ENCODE measurements around the gene EPOP. TPM values are rescaled to one million over a fixed set of nuclear protein-coding genes. Genes with fewer than 3 reads are reported as not detected.

EPOP gene
- total RNA-seq, 2 donors from 2014 or later: 1.1 to 1.8 TPM

DNA sequence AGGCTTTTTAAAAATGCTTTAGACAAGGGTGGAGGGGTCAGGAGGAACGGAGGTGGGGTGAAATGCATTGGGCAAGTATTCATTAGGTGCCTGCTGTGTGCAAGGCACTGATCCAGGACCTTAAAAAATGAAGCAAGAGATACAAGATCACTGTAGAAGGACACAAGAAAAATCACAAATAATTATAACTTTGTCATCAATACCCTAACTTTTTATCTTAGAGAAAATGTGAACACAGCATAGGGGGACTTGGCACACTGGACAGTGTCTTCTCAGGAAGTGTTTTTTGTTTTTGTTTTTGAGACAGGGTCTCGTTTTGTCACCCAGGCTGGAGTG is 7.0 kb downstream of the EPOP start:
- DNase-seq: no peak
- Histone ChIP-seq H3K9ac (ENCODE audit: low read depth in 2 of 2, low read length in 2 of 2) (no peak overlapping the region), H3K27ac (no peak overlapping the region), H3K27me3 (peaks cover 31% of the 10 kb centered on the region), H3K4me1 (no peaks in the 10 kb centered on the region), H3K36me3 (no peaks in the 10 kb centered on the region), H3K4me3 (no peak overlapping the region), H3K9me3 (no peaks in the 10 kb centered on the region)
- intact Hi-C loops (cut with DNase I): loop anchor here (5.0 to 10.0 kb wide), 3 partner anchors 83 to 175 kb away; no protein-coding TSS in a partner anchor
- TF ChIP-seq, protein P1, sequence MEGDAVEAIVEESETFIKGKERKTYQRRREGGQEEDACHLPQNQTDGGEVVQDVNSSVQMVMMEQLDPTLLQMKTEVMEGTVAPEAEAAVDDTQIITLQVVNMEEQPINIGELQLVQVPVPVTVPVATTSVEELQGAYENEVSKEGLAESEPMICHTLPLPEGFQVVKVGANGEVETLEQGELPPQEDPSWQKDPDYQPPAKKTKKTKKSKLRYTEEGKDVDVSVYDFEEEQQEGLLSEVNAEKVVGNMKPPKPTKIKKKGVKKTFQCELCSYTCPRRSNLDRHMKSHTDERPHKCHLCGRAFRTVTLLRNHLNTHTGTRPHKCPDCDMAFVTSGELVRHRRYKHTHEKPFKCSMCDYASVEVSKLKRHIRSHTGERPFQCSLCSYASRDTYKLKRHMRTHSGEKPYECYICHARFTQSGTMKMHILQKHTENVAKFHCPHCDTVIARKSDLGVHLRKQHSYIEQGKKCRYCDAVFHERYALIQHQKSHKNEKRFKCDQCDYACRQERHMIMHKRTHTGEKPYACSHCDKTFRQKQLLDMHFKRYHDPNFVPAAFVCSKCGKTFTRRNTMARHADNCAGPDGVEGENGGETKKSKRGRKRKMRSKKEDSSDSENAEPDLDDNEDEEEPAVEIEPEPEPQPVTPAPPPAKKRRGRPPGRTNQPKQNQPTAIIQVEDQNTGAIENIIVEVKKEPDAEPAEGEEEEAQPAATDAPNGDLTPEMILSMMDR (IDR thresholded peaks at IDR 0.05): peak; percentile 38

DNA sequence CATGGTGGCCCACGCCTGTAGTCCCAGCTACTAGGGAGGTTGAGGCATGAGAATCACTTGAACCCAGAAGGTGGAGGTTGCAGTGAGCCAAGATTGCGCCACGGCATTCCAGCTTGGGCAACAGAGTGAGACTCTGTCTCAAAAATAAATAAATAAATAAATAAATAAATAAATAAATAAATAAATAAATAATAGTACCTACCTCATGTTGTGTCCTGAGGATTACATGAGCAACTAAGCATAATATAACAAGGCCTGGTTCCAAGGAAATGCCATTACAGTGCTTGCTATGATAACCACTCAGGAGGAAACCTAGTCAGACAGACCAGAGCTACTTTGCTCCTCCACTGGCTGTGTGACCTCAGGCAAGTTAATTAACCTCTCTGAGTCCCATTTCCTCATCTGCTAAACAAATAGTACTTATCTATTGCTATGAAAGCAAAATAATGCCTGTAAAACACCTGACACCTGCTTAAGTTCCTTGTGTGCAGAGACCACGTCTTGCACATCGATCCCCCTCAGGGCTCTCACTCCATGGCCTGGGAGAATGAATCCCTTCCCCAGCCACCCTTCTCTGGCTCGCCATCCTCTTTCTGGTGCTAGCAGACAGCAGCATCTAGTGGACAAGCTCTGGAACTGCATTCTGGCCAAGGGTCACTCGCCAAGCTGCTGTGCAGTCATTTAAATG is 7.5 kb downstream of the EPOP start:
- intact Hi-C loops (cut with DNase I): loop anchor here (5.0 to 10.0 kb wide), 3 partner anchors 82 to 175 kb away; no protein-coding TSS in a partner anchor
- H3K4me1 ChIP-seq: no peaks in the 10 kb centered on the region
- no peaks in the 10 kb centered on the region for H3K36me3 ChIP-seq
- H3K27me3 ChIP-seq: peaks cover 25% of the 10 kb centered on the region
- no peak overlapping the region for H3K4me3 ChIP-seq
- DNase-seq: peak; percentile 65
- TF ChIP-seq, protein P1 (IDR thresholded peaks at IDR 0.05): peak; percentile 99
- no peak overlapping the region for H3K27ac ChIP-seq
- H3K9ac ChIP-seq (ENCODE audit: low read depth in 2 of 2, low read length in 2 of 2): no peak overlapping the region
- no peaks in the 10 kb centered on the region for H3K9me3 ChIP-seq

DNA sequence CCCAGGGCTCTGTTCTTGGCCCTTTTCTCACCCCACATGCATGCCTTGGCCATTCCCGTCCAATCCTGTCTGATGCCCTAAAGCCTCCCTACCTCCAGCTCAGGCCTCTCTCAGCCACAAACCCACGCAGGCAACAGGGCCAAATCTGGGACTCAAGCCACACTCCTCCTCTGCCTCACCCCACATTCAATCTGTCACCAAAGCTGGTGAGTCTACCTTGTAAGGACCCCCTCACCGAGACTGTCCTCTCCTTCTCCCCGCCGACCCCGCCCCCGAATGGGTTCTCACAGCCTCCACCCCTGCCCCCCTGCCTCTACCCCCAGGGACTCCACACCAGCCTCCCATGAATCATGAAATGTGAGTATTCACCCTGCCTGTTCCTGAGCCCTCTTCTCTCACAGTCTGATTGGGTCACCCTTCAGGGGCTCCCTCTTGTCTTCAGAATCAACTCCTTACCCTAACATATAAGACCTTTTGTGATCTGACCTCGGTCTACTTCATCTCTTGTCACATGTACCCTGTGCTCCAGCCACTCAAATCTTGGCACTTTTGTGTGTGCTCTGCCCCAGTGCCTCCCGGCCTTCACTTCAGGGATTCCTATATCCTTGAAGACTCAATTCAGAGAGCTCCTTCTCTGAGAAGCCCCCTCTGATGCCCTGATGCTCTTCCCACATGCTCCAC is 10.7 kb downstream of the EPOP start:
- no peak overlapping the region for H3K4me3 ChIP-seq
- H3K36me3 ChIP-seq: no peaks in the 10 kb centered on the region
- no peak overlapping the region for H3K27ac ChIP-seq
- TF ChIP-seq, protein P1 (IDR thresholded peaks at IDR 0.05): no peak
- peaks cover 5% of the 10 kb centered on the region for H3K27me3 ChIP-seq
- H3K9ac ChIP-seq (ENCODE audit: low read depth in 2 of 2, low read length in 2 of 2): no peak overlapping the region
- no peak for DNase-seq
- H3K4me1 ChIP-seq: no peaks in the 10 kb centered on the region
- intact Hi-C loops (cut with DNase I): loop anchor here (10.0 kb wide), 1 partner anchor 79 kb away; no protein-coding TSS in a partner anchor
- H3K9me3 ChIP-seq: no peaks in the 10 kb centered on the region

GRCh38 chr17:38663125-38663751 is 11.5 kb downstream of the EPOP start:
- Histone ChIP-seq H3K4me3 (no peak overlapping the region), H3K4me1 (no peaks in the 10 kb centered on the region), H3K27me3 (no peaks in the 10 kb centered on the region), H3K9me3 (no peaks in the 10 kb centered on the region), H3K27ac (no peak overlapping the region), H3K36me3 (no peaks in the 10 kb centered on the region), H3K9ac (ENCODE audit: low read depth in 2 of 2, low read length in 2 of 2) (peak overlapping the region in 1 of 2 donors; percentile 24)
- TF ChIP-seq, protein P1 (IDR thresholded peaks at IDR 0.05): peak; percentile 68
- intact Hi-C loops (cut with DNase I): loop anchor here (10.0 kb wide), 1 partner anchor 78 kb away; no protein-coding TSS in a partner anchor
- DNase-seq: peak; percentile 70
